Mucosa of gallbladder (tissue), 1 donor: ENCODE results near the gene RAB40A. TPM values are rescaled to one million over a fixed set of nuclear protein-coding genes. Genes with fewer than 3 reads are reported as not detected.
"Not testable (repeated sequence)": the region's sequence is repeated elsewhere in the genome, so short reads cannot be mapped to it uniquely, and the experiment has no call there.

Experiments
- DNase-seq: peaks from one replicate; pipeline ENCODE4 v3.0.0-alpha.2; 2020; ENCODE audit warnings: low spot score
- total RNA-seq: library from RNA; stranded (reverse); gene quantifications from one replicate; pipeline ENCODE4 v1.2.1, GENCODE V29; 2021
- donor health status: DM: no; HTN: no; CAD: no.

The RAB40A gene
- total RNA-seq, 1 donor from 2014 or later = 0.92 TPM

- no peak for DNase-seq
These were observed 55.1 kb downstream of the RAB40A start for GRCh38 chrX:103464072-103464773.

GRCh38 chrX:103461156-103461555 lies 58.1 kb downstream of the RAB40A start:
- DNase-seq = no peak

GRCh38 chrX:103460001-103460755 lies 59.1 kb downstream of the RAB40A start:
- DNase-seq = not testable (repeated sequence)

- DNase-seq = no peak
These were observed 65.6 kb downstream of the RAB40A start for GRCh38 chrX:103453655-103454054.

Other genes with a start within 250 kb of the RAB40A start
- gene TCEAL5, start 242.7 kb downstream of the RAB40A start, total RNA-seq = 0.17 TPM
- gene BEX2, start 208.5 kb downstream of the RAB40A start, total RNA-seq = 23.6 TPM
- 8.1 TPM for gene TCEAL7, start 189.2 kb downstream of the RAB40A start, total RNA-seq
- 28.4 TPM for gene TCEAL9, start 163.0 kb downstream of the RAB40A start, total RNA-seq
- 96.0 TPM for gene BEX3, start 143.0 kb downstream of the RAB40A start, total RNA-seq
- gene TCEAL4, start 66.0 kb upstream of the RAB40A start, total RNA-seq = 86.4 TPM
- 34.2 TPM for gene TCEAL3, start 88.5 kb upstream of the RAB40A start, total RNA-seq
- 37.5 TPM for gene TCEAL1, start 109.5 kb upstream of the RAB40A start, total RNA-seq
- gene MORF4L2, start 167.2 kb upstream of the RAB40A start, total RNA-seq = 254 TPM
- gene TMEM31, start 191.4 kb upstream of the RAB40A start, total RNA-seq = not detected